ENCODE results near the gene PHEX.

Gene PHEX

GRCh38 chrX:22039541-22039940, 7.4 kb downstream of the PHEX start:
- no peak overlapping the region for H3K4me3 ChIP-seq (ENCODE audit: low read depth, low read length)

GRCh38 chrX:22040184-22040583, 8.1 kb downstream of the PHEX start:
- no peak overlapping the region for H3K4me3 ChIP-seq (ENCODE audit: low read depth, low read length)

- no peak overlapping the region for H3K4me3 ChIP-seq (ENCODE audit: low read depth, low read length)
Measured at GRCh38 chrX:22041907-22042530, 9.9 kb downstream of the PHEX start.

GRCh38 chrX:22043872-22044271, 11.7 kb downstream of the PHEX start:
- no peak overlapping the region for H3K4me3 ChIP-seq (ENCODE audit: low read depth, low read length)

- no peak overlapping the region for H3K4me3 ChIP-seq (ENCODE audit: low read depth, low read length)
Measured at GRCh38 chrX:22047468-22047867, 15.3 kb downstream of the PHEX start.

- H3K4me3 ChIP-seq (ENCODE audit: low read depth, low read length), result no peak overlapping the region
Measured at GRCh38 chrX:22053481-22053880, 21.4 kb downstream of the PHEX start.

GRCh38 chrX:22056235-22056634, 24.1 kb downstream of the PHEX start:
- H3K4me3 ChIP-seq (ENCODE audit: low read depth, low read length), result no peak overlapping the region

GRCh38 chrX:22057667-22058066, 25.5 kb downstream of the PHEX start:
- no peak overlapping the region for H3K4me3 ChIP-seq (ENCODE audit: low read depth, low read length)

GRCh38 chrX:22059775-22060174, 27.6 kb downstream of the PHEX start:
- no peak overlapping the region for H3K4me3 ChIP-seq (ENCODE audit: low read depth, low read length)

- H3K4me3 ChIP-seq (ENCODE audit: low read depth, low read length), result no peak overlapping the region
Measured at GRCh38 chrX:22060415-22061280, 28.5 kb downstream of the PHEX start.

- no peak overlapping the region for H3K4me3 ChIP-seq (ENCODE audit: low read depth, low read length)
Measured at GRCh38 chrX:22063284-22063683, 31.2 kb downstream of the PHEX start.

GRCh38 chrX:22069586-22069985, 37.5 kb downstream of the PHEX start:
- H3K4me3 ChIP-seq (ENCODE audit: low read depth, low read length), result no peak overlapping the region

GRCh38 chrX:22073928-22074327, 41.8 kb downstream of the PHEX start:
- H3K4me3 ChIP-seq (ENCODE audit: low read depth, low read length), result no peak overlapping the region

- H3K4me3 ChIP-seq (ENCODE audit: low read depth, low read length), result no peak overlapping the region
Measured at GRCh38 chrX:22078117-22078516, 46.0 kb downstream of the PHEX start.

GRCh38 chrX:22081475-22082092, 49.5 kb downstream of the PHEX start:
- no peak overlapping the region for H3K4me3 ChIP-seq (ENCODE audit: low read depth, low read length)

- no peak overlapping the region for H3K4me3 ChIP-seq (ENCODE audit: low read depth, low read length)
Measured at GRCh38 chrX:22086003-22086402, 53.9 kb downstream of the PHEX start.

GRCh38 chrX:22087011-22087557, 55.0 kb downstream of the PHEX start:
- no peak overlapping the region for H3K4me3 ChIP-seq (ENCODE audit: low read depth, low read length)

- H3K4me3 ChIP-seq (ENCODE audit: low read depth, low read length), result no peak overlapping the region
Measured at GRCh38 chrX:22088326-22088725, 56.2 kb downstream of the PHEX start.

GRCh38 chrX:22090181-22090580, 58.1 kb downstream of the PHEX start:
- no peak overlapping the region for H3K4me3 ChIP-seq (ENCODE audit: low read depth, low read length)

- no peak overlapping the region for H3K4me3 ChIP-seq (ENCODE audit: low read depth, low read length)
Measured at GRCh38 chrX:22093550-22093949, 61.4 kb downstream of the PHEX start.

GRCh38 chrX:22095286-22095685, 63.2 kb downstream of the PHEX start:
- H3K4me3 ChIP-seq (ENCODE audit: low read depth, low read length), result no peak overlapping the region

GRCh38 chrX:22095856-22096255, 63.7 kb downstream of the PHEX start:
- no peak overlapping the region for H3K4me3 ChIP-seq (ENCODE audit: low read depth, low read length)
